ENCODE results near the gene HSD11B2. TPM values are rescaled to one million over a fixed set of nuclear protein-coding genes. Genes with fewer than 3 reads are reported as not detected.

HSD11B2 gene
- total RNA-seq, 1 donor from 2014 or later: 38.7 TPM

DNA sequence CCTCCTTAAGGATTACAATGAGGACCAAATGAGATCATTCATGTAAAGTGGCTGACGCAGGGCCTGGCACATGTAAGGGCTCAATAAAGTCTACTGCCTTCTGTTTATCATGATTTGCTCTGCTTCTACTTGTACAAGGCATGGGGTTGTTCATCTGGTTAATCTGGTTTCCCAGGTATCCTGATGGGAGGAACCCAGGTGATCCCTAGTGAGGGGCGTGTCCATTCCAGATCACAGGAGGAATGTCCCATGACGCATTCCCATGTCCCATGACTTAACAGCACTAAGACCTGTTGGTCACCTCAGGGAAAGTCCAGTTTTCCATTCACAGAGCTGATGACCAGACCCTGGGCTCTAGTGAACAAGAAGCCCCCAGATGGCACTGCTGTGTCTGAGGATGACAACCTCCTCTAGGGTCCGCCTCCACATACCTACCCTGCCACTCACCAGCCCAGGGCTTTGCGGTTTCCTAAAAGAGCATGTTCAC, 26.1 kb upstream of the HSD11B2 start:
- no peak overlapping the region for H3K4me3 Mint-ChIP-seq (ENCODE audit: low read depth)
- peak overlapping the region; percentile 37 for H3K27ac Mint-ChIP-seq
- H3K4me1 Mint-ChIP-seq (ENCODE audit: low read depth): peaks cover 12% of the 10 kb centered on the region
- TF ChIP-seq CTCF (IDR thresholded peaks at IDR 0.05; ENCODE audit: unreplicated experiment): no peak
- no peaks in the 10 kb centered on the region for H3K9me3 Mint-ChIP-seq (ENCODE audit: low read depth)
- H3K36me3 Mint-ChIP-seq (ENCODE audit: insufficient read depth): no peaks in the 10 kb centered on the region
- peaks cover 9% of the 10 kb centered on the region for H3K27me3 Mint-ChIP-seq
- no peak for DNase-seq (ENCODE audit: low spot score, unreplicated experiment)

DNA sequence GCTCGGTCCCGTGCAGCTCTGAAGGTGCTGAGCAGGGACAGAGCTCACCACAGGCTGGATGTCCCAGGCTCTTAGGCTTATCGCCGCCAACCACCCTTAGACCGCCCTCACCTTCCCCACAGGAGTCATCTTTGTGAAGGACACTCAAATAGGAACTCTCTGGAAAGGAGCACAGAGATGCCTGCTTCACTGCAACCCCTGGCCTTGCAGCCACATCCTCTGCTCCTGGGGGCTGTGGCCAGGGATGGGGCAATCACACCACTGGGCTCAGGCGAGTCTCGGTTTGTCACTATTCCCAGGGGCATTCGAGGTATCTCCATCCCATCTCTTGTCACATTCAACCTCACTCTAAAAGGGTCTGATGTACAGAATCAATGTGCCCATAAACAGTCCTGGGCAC, 25.6 kb upstream of the HSD11B2 start:
- TF ChIP-seq CTCF (IDR thresholded peaks at IDR 0.05; ENCODE audit: unreplicated experiment): no peak
- DNase-seq (ENCODE audit: low spot score, unreplicated experiment): no peak
- Mint-ChIP-seq H3K9me3 (ENCODE audit: low read depth) (no peaks in the 10 kb centered on the region), H3K4me3 (ENCODE audit: low read depth) (no peak overlapping the region), H3K36me3 (ENCODE audit: insufficient read depth) (no peaks in the 10 kb centered on the region), H3K27ac (no peak overlapping the region), H3K4me1 (ENCODE audit: low read depth) (peaks cover 12% of the 10 kb centered on the region), H3K27me3 (peaks cover 9% of the 10 kb centered on the region)

DNA sequence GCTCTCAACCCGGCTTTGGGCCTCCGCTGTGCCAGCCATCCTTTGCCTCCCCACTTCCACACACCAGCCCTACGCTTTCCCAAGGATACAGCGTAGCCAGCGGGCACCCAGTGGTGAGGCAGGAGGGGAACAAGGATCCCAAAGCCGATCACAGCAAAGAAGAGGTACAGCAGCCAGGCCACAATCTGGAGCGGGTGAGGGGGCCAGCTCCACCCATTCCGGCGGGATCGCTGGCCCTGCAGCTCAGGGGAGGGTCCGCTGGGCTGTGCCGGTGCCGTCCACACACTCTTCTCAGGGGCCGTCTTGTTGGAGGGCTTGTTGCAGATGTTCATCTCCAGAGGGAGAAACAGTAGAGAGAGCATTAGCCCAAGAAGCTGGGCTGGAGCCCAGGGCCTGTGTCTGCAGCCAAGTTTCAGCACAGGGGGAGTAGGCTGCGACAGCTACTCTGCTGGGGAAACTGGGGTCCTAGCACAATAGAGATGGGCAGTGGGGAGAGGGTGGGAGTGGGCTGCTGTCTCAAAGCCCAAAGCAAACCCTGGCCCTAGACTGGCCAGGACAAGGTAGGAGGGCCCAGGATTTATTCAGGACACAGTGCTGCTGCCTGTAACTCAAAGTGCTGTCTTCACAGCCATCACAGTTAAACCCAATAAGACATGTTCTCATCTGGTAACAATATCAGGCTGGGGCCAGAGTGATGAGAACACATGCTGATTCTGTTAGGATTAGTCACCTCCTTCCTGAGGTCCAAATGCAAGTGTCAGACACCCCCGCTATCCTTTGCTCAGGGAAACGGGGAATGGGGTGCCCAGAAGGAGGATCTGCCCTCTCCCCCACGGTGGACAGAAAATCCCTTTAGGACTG, 24.6 kb upstream of the HSD11B2 start:
- no peak overlapping the region for H3K4me3 Mint-ChIP-seq (ENCODE audit: low read depth)
- H3K9me3 Mint-ChIP-seq (ENCODE audit: low read depth): no peaks in the 10 kb centered on the region
- H3K27ac Mint-ChIP-seq: no peak overlapping the region
- H3K4me1 Mint-ChIP-seq (ENCODE audit: low read depth): peaks cover 12% of the 10 kb centered on the region
- H3K36me3 Mint-ChIP-seq (ENCODE audit: insufficient read depth): no peaks in the 10 kb centered on the region
- no peak for DNase-seq (ENCODE audit: low spot score, unreplicated experiment)
- TF ChIP-seq CTCF (IDR thresholded peaks at IDR 0.05; ENCODE audit: unreplicated experiment): no peak
- H3K27me3 Mint-ChIP-seq: peaks cover 9% of the 10 kb centered on the region

DNA sequence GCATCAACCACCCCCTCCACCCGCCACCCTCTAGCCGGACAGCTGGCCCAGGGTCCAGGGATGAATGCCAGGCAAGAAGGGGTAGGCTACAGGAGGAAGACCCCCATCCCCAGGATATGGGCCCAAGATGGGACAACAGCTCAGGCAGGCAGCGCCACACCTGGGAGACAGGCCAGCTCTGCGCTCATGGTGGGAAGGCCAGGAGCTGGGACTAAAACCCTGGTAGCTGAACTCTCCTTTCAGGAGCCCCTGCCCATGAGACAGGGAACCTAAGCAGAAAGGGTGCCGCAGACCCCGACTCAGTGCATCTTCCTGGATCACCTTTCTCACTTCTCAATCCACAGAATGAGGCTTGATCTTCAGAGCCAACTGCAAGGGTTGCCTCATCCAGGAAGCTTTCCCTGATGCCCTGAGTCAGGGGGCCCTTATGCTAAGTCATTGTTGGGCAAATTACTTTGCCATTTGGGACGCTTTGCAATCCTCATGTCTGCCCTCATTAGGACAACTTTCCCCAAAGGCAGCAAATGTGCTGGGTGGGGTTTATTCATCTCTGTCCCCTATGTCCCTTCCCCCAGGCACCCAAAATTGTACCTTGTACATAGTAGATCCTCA, 23.6 kb upstream of the HSD11B2 start:
- H3K27me3 Mint-ChIP-seq: peaks cover under 1% of the 10 kb centered on the region
- H3K4me3 Mint-ChIP-seq (ENCODE audit: low read depth): no peak overlapping the region
- peaks cover 11% of the 10 kb centered on the region for H3K4me1 Mint-ChIP-seq (ENCODE audit: low read depth)
- no peaks in the 10 kb centered on the region for H3K9me3 Mint-ChIP-seq (ENCODE audit: low read depth)
- no peak for TF ChIP-seq CTCF (IDR thresholded peaks at IDR 0.05; ENCODE audit: unreplicated experiment)
- no peak for DNase-seq (ENCODE audit: low spot score, unreplicated experiment)
- H3K36me3 Mint-ChIP-seq (ENCODE audit: insufficient read depth): no peaks in the 10 kb centered on the region
- no peak overlapping the region for H3K27ac Mint-ChIP-seq

- Mint-ChIP-seq H3K27me3 (no peaks in the 10 kb centered on the region), H3K4me1 (ENCODE audit: low read depth) (peaks cover 11% of the 10 kb centered on the region), H3K4me3 (ENCODE audit: low read depth) (no peak overlapping the region), H3K36me3 (ENCODE audit: insufficient read depth) (no peaks in the 10 kb centered on the region), H3K9me3 (ENCODE audit: low read depth) (no peaks in the 10 kb centered on the region), H3K27ac (no peak overlapping the region)
- TF ChIP-seq CTCF (IDR thresholded peaks at IDR 0.05; ENCODE audit: unreplicated experiment): no peak
- no peak for DNase-seq (ENCODE audit: low spot score, unreplicated experiment)
Observed at GRCh38 chr16:67407788-67408452, 23.0 kb upstream of the HSD11B2 start.
